Measurements from ENCODE around the gene MAP3K14. TPM values are rescaled to one million over a fixed set of nuclear protein-coding genes. Genes with fewer than 3 reads are reported as not detected.

MAP3K14 gene
- total and polyA plus RNA-seq, 2 of the 4 experiments (the other 2 are of a cell fraction), result 4.1 to 21.7 TPM

DNA sequence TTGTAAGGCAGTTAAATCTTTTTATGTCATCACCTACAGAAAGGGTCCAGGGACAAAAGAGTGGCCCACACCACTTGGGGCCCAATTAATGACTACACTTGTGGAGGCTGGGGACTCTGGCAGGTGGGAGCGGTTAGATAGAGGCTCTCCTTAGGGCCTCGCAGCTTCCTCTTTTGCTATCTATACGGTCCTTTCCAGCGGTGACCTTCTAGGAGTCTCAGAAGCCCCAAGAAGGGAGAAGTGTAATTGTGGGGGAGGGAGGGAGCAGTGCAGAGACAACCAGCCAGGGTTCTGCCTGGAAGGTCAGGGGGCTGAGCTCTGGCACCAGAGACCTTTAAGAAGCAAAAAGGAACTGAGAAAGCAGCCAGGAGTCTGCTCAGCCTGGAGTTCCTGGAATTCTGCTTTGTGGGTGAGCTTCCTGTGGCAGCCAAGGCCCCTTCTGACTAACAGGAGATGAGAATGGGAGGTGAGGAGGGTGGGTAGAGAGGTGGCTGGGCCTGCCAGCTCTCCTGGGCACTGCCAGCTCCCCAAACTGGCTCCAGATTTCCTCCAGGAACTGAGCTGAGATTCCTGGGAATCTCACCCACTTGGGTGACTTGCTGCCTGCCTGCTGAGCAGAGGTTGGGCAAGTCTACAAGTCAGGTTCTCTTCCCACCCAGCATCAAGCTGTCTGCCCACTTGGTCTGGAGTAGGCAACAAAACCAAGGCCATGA lies 16.3 kb upstream of the MAP3K14 start:
- Histone ChIP-seq H3K9me3 (ENCODE audit: control insufficient read depth, insufficient read depth, low read length) (no peaks in the 10 kb centered on the region), H2AK9ac (replicated peaks; ENCODE audit: low read depth, low read length, poor library complexity) (peak overlapping the region; percentile 74), H3K4me1 (ENCODE audit: control insufficient read depth, insufficient read depth, low read length) (peaks cover 10% of the 10 kb centered on the region), H3K36me3 (ENCODE audit: control insufficient read depth, insufficient read depth, low read length) (no peaks in the 10 kb centered on the region), H4K5ac (ENCODE audit: low read depth, low read length) (peak overlapping the region; percentile 32; the same call in 1 of the 2 replicates), H2BK5ac (ENCODE audit: low read depth, low read length, poor library complexity, severe bottlenecking) (peak overlapping the region; percentile 47), H2BK20ac (ENCODE audit: low read depth, low read length) (peak overlapping the region; percentile 9; the same call in 1 of the 2 replicates), H2AK5ac (ENCODE audit: low read depth, low read length) (peak overlapping the region; percentile 71), H3K4me3 (ENCODE audit: insufficient read depth, low read depth, low read length) (no peak overlapping the region), H3K27ac (ENCODE audit: insufficient read depth, low read length) (no peak overlapping the region), H3K14ac (replicated peaks; ENCODE audit: low read depth, low read length) (0 out of 2 replicates have a peak overlapping the region, but pooled peaks have one; percentile 49), H2BK15ac (ENCODE audit: low read depth, low read length) (peak overlapping the region; percentile 70; the same call in 2 of the 3 replicates), H3K9ac (ENCODE audit: low read depth, low read length) (no peak overlapping the region), H3K9me1 (ENCODE audit: insufficient read depth, low read length) (0 out of 2 replicates have a peak, but pooled peaks cover 5% of the 10 kb centered on the region), H3K79me1 (ENCODE audit: low read depth in 1 of 2, low read length in 2 of 2) (no peaks in the 10 kb centered on the region), H4K20me1 (ENCODE audit: insufficient read depth, low read length) (no peaks in the 10 kb centered on the region), H3K56ac (ENCODE audit: extremely low read depth, insufficient read depth, low read length) (no peak overlapping the region), H3K4me2 (ENCODE audit: low read depth, low read length) (no peak overlapping the region), H2BK120ac (ENCODE audit: low read depth, low read length) (peak overlapping the region; percentile 63), H4K8ac (ENCODE audit: low read depth in 2 of 2, low read length in 2 of 2) (peak overlapping the region; percentile 23 to 75; a peak in 2 of 4 replicates), H3K27me3 (ENCODE audit: control insufficient read depth, insufficient read depth, low read length) (no peaks in the 10 kb centered on the region), H4K91ac (ENCODE audit: insufficient read depth, low read depth, low read length) (peak overlapping the region; percentile 55; the same call in 1 of the 2 replicates), H3K4ac (ENCODE audit: low read depth, low read length) (peak overlapping the region; percentile 48), H3K23ac (ENCODE audit: low read depth, low read length) (peak overlapping the region; percentile 56; the same call in 1 of the 2 replicates), H3K18ac (ENCODE audit: low read depth, low read length) (peak overlapping the region; percentile 60), H2AFZ (replicated peaks; ENCODE audit: low read length, poor library complexity) (peak overlapping the region; percentile 87)
- ChIA-PET CTCF (no interaction called here), POLR2A (ENCODE audit: unreplicated experiment) (interaction anchor here (0.7 kb wide), 1 partner anchor 30 kb away, joined by 3 read pairs; no protein-coding TSS in a partner anchor)
- intact Hi-C loops (cut with micrococcal nuclease) (no loop called here), in situ Hi-C loops (cut with MboI; ENCODE audit: low sequenced_read_pairs) (no loop called here), dilution Hi-C loops (cut with HindIII; ENCODE audit: low sequenced_read_pairs, unreplicated experiment) (no loop called here)
- no peak for DNase-seq
- BruUV-seq (replicated peaks), result no TSS peak
- WGBS, 2 experiments (ENCODE audit: extremely low coverage in 2 of 2, insufficient read length in 1 of 2), result 75% methylated on average over 2 of the region's 4 CpGs; no CpG with 5 or more reads in 1 of the 2 experiments
- peak; percentile 48 for ATAC-seq (ENCODE audit: low read depth)
- TF ChIP-seq BHLHE40 (IDR thresholded peaks at IDR 0.05; ENCODE audit: low read depth, low read length) (no peak), RFX5 (IDR thresholded peaks at IDR 0.05; ENCODE audit: low read depth, low read length) (no peak), CEBPB (IDR thresholded peaks at IDR 0.05; ENCODE audit: low read depth, low read length) (no peak), SMC3 (IDR thresholded peaks at IDR 0.05; ENCODE audit: low read depth, low read length) (no peak), NFE2L2 (IDR thresholded peaks at IDR 0.05; ENCODE audit: low read depth, low read length) (no peak), MAZ (IDR thresholded peaks at IDR 0.05; ENCODE audit: borderline replicate concordance, low read depth, low read length) (no peak), CHD1 (IDR thresholded peaks at IDR 0.05; ENCODE audit: low read depth, low read length) (no peak), MAFK (IDR thresholded peaks at IDR 0.05; ENCODE audit: low read depth, low read length) (no peak), FOS (IDR thresholded peaks at IDR 0.05; ENCODE audit: low read depth, low read length) (no peak), RCOR1 (IDR thresholded peaks at IDR 0.05; ENCODE audit: insufficient replicate concordance, low read length) (no peak), RAD21 (IDR thresholded peaks at IDR 0.05; ENCODE audit: low read length) (no peak), POLR2A (IDR thresholded peaks at IDR 0.05; ENCODE audit: low read depth, low read length) (no peak)
- TF ChIP-seq, protein P1, sequence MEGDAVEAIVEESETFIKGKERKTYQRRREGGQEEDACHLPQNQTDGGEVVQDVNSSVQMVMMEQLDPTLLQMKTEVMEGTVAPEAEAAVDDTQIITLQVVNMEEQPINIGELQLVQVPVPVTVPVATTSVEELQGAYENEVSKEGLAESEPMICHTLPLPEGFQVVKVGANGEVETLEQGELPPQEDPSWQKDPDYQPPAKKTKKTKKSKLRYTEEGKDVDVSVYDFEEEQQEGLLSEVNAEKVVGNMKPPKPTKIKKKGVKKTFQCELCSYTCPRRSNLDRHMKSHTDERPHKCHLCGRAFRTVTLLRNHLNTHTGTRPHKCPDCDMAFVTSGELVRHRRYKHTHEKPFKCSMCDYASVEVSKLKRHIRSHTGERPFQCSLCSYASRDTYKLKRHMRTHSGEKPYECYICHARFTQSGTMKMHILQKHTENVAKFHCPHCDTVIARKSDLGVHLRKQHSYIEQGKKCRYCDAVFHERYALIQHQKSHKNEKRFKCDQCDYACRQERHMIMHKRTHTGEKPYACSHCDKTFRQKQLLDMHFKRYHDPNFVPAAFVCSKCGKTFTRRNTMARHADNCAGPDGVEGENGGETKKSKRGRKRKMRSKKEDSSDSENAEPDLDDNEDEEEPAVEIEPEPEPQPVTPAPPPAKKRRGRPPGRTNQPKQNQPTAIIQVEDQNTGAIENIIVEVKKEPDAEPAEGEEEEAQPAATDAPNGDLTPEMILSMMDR (conservative IDR thresholded peaks at IDR 0.05; ENCODE audit: low read depth, low read length), result no peak
- TF ChIP-seq, protein P2, sequence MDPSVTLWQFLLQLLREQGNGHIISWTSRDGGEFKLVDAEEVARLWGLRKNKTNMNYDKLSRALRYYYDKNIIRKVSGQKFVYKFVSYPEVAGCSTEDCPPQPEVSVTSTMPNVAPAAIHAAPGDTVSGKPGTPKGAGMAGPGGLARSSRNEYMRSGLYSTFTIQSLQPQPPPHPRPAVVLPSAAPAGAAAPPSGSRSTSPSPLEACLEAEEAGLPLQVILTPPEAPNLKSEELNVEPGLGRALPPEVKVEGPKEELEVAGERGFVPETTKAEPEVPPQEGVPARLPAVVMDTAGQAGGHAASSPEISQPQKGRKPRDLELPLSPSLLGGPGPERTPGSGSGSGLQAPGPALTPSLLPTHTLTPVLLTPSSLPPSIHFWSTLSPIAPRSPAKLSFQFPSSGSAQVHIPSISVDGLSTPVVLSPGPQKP (IDR thresholded peaks at IDR 0.05; ENCODE audit: borderline replicate concordance, low read depth, low read length), result no peak
- TF ChIP-seq, protein P3, sequence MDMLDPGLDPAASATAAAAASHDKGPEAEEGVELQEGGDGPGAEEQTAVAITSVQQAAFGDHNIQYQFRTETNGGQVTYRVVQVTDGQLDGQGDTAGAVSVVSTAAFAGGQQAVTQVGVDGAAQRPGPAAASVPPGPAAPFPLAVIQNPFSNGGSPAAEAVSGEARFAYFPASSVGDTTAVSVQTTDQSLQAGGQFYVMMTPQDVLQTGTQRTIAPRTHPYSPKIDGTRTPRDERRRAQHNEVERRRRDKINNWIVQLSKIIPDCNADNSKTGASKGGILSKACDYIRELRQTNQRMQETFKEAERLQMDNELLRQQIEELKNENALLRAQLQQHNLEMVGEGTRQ (IDR thresholded peaks at IDR 0.05; ENCODE audit: low read depth, low read length), result no peak
